Activated naive CD4-positive, alpha-beta T cell treated with anti-CD3 and anti-CD28 coated beads for 36 hours (primary cell): ENCODE data around the gene TSC2. TPM values are rescaled to one million over a fixed set of nuclear protein-coding genes. Genes with fewer than 3 reads are reported as not detected.
"Not testable (repeated sequence)": the region's sequence is repeated elsewhere in the genome, so short reads cannot be mapped to it uniquely, and the experiment has no call there.

Experiments
- CTCF ChIA-PET: fragments of 350-600 bp; sonication (Branson Sonifier 250); formaldehyde crosslinking; loops from one replicate; lab custom pipeline; 2021; ENCODE audit warnings: antibody characterized with exemption; lab: Charles Lee
- DNase-seq: peaks from one replicate; pipeline ENCODE4 v3.0.0-alpha.2; 2020
- H3K27ac Mint-ChIP-seq: one replicate; pipeline ENCODE4 v1.8.0; 2021; ENCODE audit warnings: mild to moderate bottlenecking, mixed read lengths
- H3K27me3 Mint-ChIP-seq: one replicate; pipeline ENCODE4 v1.8.0; 2021; ENCODE audit warnings: low read depth, mixed read lengths
- H3K36me3 Mint-ChIP-seq: one replicate; pipeline ENCODE4 v1.8.0; 2021; ENCODE audit warnings: low read depth, mixed read lengths
- H3K4me1 Mint-ChIP-seq: one replicate; pipeline ENCODE4 v1.8.0; 2021; ENCODE audit warnings: low read depth, mixed read lengths
- H3K4me3 Mint-ChIP-seq: one replicate; pipeline ENCODE4 v1.8.0; 2021; ENCODE audit warnings: mild to moderate bottlenecking, moderate library complexity, mixed read lengths
- H3K9me3 Mint-ChIP-seq: one replicate; pipeline ENCODE4 v1.8.0; 2021; ENCODE audit warnings: mixed read lengths
- intact Hi-C: fragments of 100-400 bp; cut with micrococcal nuclease; formaldehyde crosslinking; loops from one replicate; pipeline ENCODE4 v1.15.1; 2023
- total RNA-seq, 2 experiments: library from RNA; stranded (reverse); gene quantifications; one replicate each; pipeline ENCODE4 v1.2.3, GENCODE V29; 2021

TSC2 gene
- total RNA-seq, 2 experiments from 2014 or later: 72.3 to 72.7 TPM

GRCh38 chr16:2097689-2098088 is 49.9 kb downstream of the TSC2 start:
- CTCF ChIA-PET, H3K4me1 Mint-ChIP-seq, H3K27me3 Mint-ChIP-seq, H3K4me3 Mint-ChIP-seq, H3K36me3 Mint-ChIP-seq, intact Hi-C loops, H3K27ac Mint-ChIP-seq, H3K9me3 Mint-ChIP-seq, DNase-seq: not testable (repeated sequence)

- CTCF ChIA-PET, H3K9me3 Mint-ChIP-seq, H3K4me3 Mint-ChIP-seq, H3K4me1 Mint-ChIP-seq, intact Hi-C loops, H3K27me3 Mint-ChIP-seq, H3K36me3 Mint-ChIP-seq, DNase-seq, H3K27ac Mint-ChIP-seq: not testable (repeated sequence)
These were observed 53.8 kb downstream of the TSC2 start for GRCh38 chr16:2101581-2101980.

DNA sequence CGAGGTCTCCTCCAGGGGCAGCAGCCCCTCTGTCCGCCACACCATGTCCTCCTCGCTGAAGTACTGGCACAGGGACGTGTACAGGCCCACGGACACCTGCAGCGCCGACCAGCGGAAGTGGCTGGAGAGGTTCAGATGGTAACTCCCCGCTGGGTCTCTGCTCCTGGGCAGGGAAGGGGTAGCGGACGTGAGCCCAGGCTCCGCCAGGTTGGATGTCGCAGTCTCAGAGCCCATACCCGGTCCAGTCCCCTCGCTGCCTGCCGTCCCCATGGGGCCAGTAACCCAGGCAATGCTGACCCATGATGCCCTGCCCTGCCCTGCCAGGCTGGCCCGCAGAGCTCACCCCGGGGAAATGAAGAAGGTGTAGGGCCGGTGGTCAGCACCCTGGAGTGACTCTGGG is 54.7 kb downstream of the TSC2 start:
- peaks cover 1% of the 10 kb centered on the region for H3K36me3 Mint-ChIP-seq
- DNase-seq: no peak
- no peak overlapping the region for H3K27ac Mint-ChIP-seq
- no peaks in the 10 kb centered on the region for H3K9me3 Mint-ChIP-seq
- intact Hi-C loops: no loop called here
- H3K4me1 Mint-ChIP-seq: no peaks in the 10 kb centered on the region
- CTCF ChIA-PET: no interaction called here
- no peak overlapping the region for H3K4me3 Mint-ChIP-seq
- H3K27me3 Mint-ChIP-seq: no peaks in the 10 kb centered on the region

DNA sequence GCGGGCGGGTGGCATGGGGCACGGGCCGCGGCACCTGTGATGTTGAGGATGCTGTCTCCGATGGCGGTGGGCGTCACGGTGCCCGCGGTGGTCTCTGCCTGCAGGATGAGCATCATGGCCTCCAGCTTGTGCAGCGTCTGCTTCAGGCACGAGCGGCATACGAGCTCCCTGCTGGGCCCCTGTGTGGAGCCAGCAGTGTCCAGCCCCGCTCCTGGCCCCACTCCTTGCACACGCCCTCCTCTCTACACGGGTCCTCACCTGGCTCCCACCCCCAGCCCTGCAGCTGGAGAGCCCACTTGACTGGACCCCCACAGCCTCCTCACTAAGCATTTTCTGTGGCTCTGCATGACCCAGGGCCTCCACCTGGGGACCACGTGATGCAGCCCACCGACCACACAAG is 56.7 kb downstream of the TSC2 start:
- H3K9me3 Mint-ChIP-seq, CTCF ChIA-PET, H3K4me1 Mint-ChIP-seq, H3K27ac Mint-ChIP-seq, H3K27me3 Mint-ChIP-seq, intact Hi-C loops, DNase-seq, H3K4me3 Mint-ChIP-seq, H3K36me3 Mint-ChIP-seq: not testable (repeated sequence)

GRCh38 chr16:2105291-2105690 is 57.5 kb downstream of the TSC2 start:
- H3K4me3 Mint-ChIP-seq, DNase-seq, H3K27me3 Mint-ChIP-seq, intact Hi-C loops, H3K9me3 Mint-ChIP-seq, H3K36me3 Mint-ChIP-seq, H3K4me1 Mint-ChIP-seq, CTCF ChIA-PET, H3K27ac Mint-ChIP-seq: not testable (repeated sequence)

GRCh38 chr16:2105769-2106168 is 58.0 kb downstream of the TSC2 start:
- H3K27me3 Mint-ChIP-seq, intact Hi-C loops, H3K36me3 Mint-ChIP-seq, DNase-seq, H3K27ac Mint-ChIP-seq, H3K4me3 Mint-ChIP-seq, H3K4me1 Mint-ChIP-seq, H3K9me3 Mint-ChIP-seq, CTCF ChIA-PET: not testable (repeated sequence)

GRCh38 chr16:2106211-2106610 is 58.4 kb downstream of the TSC2 start:
- H3K4me3 Mint-ChIP-seq, H3K4me1 Mint-ChIP-seq: not testable (repeated sequence)

GRCh38 chr16:2107121-2107790 is 59.5 kb downstream of the TSC2 start:
- H3K36me3 Mint-ChIP-seq, DNase-seq, intact Hi-C loops, H3K27me3 Mint-ChIP-seq, CTCF ChIA-PET, H3K4me1 Mint-ChIP-seq, H3K27ac Mint-ChIP-seq, H3K4me3 Mint-ChIP-seq, H3K9me3 Mint-ChIP-seq: not testable (repeated sequence)

More at GRCh38 chr16:2106211-2106610, 58.4 kb downstream of the TSC2 start:
- intact Hi-C loops, H3K27me3 Mint-ChIP-seq, H3K36me3 Mint-ChIP-seq, H3K27ac Mint-ChIP-seq, CTCF ChIA-PET, H3K9me3 Mint-ChIP-seq, DNase-seq: not testable (repeated sequence)

DNA sequence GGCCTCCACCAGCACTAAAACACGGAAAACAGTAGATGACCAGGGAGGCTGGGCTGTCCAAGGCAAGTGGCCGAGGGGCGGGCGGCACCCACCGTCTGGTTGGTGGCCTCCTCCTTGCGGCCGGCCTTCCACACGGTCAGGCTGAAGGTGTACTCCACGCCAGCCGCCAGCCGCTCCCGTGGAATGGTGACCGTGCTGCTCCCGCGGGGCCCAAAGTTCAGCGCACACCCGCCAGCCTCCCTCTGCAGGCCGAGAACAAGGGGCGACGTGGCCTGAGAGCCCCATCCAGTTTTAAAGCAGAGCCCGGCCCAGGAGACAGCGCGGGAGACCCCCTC is 60.0 kb downstream of the TSC2 start:
- CTCF ChIA-PET, H3K9me3 Mint-ChIP-seq, H3K4me3 Mint-ChIP-seq, intact Hi-C loops, DNase-seq, H3K4me1 Mint-ChIP-seq, H3K27me3 Mint-ChIP-seq, H3K27ac Mint-ChIP-seq, H3K36me3 Mint-ChIP-seq: not testable (repeated sequence)

- CTCF ChIA-PET, H3K4me1 Mint-ChIP-seq, DNase-seq, H3K4me3 Mint-ChIP-seq, H3K27ac Mint-ChIP-seq, intact Hi-C loops, H3K27me3 Mint-ChIP-seq, H3K9me3 Mint-ChIP-seq, H3K36me3 Mint-ChIP-seq: not testable (repeated sequence)
These were observed 60.9 kb downstream of the TSC2 start for GRCh38 chr16:2108446-2109270.

- H3K27ac Mint-ChIP-seq, intact Hi-C loops, H3K36me3 Mint-ChIP-seq, DNase-seq, H3K27me3 Mint-ChIP-seq, H3K9me3 Mint-ChIP-seq, H3K4me3 Mint-ChIP-seq, CTCF ChIA-PET, H3K4me1 Mint-ChIP-seq: not testable (repeated sequence)
These were observed 61.4 kb downstream of the TSC2 start for GRCh38 chr16:2109271-2109580.

GRCh38 chr16:2109872-2110271 is 62.1 kb downstream of the TSC2 start:
- DNase-seq, H3K4me1 Mint-ChIP-seq, CTCF ChIA-PET, intact Hi-C loops, H3K4me3 Mint-ChIP-seq, H3K27ac Mint-ChIP-seq, H3K9me3 Mint-ChIP-seq, H3K27me3 Mint-ChIP-seq, H3K36me3 Mint-ChIP-seq: not testable (repeated sequence)

DNA sequence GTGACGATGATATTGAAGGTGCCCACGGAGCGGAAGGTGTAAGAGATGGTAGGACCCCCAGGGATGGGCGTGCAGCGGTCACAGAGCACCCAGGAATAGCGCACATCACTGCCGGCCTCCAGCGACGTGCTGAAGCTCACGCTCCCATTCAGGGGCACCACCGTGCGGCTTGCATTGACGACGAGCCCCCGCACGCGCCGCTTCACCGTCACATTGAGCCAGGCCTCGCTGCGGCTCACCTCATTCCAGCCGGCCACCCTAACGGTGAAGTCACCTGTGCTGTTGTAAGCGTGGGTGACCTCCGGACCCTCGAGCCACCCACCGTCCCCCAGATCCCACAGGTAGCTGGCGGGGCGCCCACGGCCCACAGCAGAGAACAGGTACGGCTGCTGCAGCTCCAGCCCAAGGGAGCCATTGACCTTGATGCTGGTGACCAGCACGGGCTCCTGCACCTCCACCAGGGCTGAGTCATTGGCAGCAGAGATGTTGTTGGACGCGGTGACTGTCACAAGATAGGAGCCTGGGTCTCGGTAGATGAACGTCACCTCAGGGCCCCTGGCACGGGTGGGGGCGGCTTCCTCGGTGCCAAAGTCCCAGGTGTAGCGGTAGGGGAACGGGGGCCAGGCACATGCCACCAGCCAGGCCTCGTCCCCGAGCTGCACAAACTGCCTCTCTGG is 62.7 kb downstream of the TSC2 start:
- DNase-seq, H3K27ac Mint-ChIP-seq, CTCF ChIA-PET, H3K4me1 Mint-ChIP-seq, intact Hi-C loops, H3K4me3 Mint-ChIP-seq, H3K9me3 Mint-ChIP-seq, H3K27me3 Mint-ChIP-seq, H3K36me3 Mint-ChIP-seq: not testable (repeated sequence)
